Measurements from ENCODE around the gene FOCAD.

The FOCAD gene, protein sequence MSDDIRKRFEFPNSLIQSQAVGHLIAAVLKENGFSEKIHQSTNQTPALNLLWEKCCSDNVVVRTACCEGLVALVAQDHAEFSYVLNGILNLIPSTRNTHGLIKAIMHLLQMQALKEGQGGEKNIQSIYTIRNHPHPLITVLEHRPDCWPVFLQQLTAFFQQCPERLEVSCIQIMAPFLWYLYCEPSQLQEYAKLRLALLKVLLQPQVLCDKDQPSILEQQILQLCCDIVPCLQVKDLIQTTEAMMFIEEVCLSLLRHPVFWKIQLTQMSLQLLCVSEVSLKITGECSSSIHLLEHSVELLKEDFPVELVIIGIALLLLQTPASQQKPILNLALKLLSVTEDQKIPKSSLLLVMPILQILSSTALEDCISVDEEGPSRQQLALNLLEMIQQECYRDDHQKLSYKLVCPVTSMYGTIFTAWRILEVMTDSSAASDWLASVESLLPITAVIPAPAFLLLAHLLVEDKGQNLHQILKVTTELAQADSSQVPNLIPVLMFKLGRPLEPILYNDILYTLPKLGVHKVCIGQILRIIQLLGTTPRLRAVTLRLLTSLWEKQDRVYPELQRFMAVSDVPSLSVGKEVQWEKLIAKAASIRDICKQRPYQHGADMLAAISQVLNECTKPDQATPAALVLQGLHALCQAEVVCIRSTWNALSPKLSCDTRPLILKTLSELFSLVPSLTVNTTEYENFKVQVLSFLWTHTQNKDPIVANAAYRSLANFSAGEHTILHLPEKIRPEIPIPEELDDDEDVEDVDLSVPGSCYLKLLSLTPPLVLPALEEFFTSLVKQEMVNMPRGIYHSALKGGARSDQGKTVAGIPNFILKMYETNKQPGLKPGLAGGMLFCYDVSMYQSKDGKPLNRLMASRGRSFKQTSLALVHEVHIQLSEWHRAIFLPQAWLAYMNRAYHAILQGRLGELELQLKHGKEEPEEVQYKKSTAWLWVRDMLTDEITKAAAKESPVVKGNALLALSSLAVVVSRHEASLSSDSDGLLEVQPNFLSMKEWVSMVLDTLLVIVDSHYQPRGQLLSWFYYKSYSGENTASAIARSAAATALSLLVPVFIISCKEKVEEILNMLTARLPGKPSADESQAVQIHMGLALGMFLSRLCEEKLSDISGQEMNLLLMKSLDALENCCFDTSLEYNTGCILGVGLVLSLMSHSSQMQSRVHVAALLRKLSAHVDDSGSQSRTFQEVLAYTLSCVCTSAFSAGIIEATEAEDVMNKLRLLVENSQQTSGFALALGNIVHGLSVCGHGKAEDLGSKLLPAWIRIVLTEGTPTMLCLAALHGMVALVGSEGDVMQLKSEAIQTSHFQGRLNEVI (N-terminal part only)

DNA sequence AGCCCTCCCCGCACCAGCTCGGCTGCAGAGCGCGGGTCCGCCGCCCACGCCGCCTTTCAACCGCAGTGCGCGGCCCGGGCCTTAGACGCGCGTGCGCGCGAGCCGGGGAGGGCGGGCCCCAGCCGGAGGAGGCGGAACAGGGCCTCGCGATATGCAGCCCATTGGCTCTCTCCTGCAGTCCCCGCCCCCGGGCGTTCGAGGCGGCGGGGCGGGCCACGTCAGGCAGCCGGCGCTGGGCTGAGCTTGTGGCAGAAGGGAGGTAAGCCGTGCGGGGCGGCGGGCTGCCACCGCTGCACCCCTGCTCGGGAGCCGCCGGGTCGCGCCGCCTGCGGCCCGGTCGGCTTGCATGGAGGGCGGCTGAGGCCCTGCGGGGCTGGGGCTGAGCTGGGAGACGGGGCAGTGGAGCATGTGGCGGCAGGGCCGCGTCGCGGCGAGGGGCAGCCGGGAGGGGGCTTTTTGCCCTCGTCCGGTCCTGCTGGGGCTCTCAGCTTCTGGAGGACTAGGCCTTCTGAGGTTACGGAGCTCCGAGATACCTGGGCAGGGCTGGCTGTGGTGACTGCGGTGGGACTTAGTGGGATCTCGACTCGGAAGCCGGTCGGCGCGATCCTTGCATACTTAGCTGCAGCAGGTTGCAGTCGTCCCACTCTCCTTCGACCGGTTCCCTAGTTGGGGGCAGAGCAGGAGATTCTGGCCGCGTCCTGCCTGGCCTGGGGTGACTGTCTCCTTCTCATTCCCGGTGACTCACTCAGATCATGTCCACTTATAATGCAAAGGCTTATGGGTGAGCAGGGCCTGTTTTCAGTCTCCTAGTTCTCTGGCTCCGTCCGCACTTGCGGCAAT is at the start of gene FOCAD:
TSS of gene FOCAD (plus strand) at position 225 of the 840 bp plus-strand sequence. CDS start 31,095 bp downstream, outside the sequence.
- DNase-seq (ENCODE audit: low spot score in 2 of 2) (peak; percentile 91 to 94), ATAC-seq (replicated peaks; ENCODE audit: extremely low read depth, poor library complexity, severe bottlenecking) (peak; percentile 99)
- Mint-ChIP-seq H3K4me1 (peaks cover 16% of the 10 kb centered on the region), H3K9me3 (no peaks in the 10 kb centered on the region), H3K27ac (ENCODE audit: low read depth) (no peak within 1 kb of the TSS), H3K36me3 (ENCODE audit: insufficient read depth) (peaks cover 2% of the 10 kb centered on the region), H3K4me3 (peak within 1 kb of the TSS; percentile 82), H3K27me3 (no peaks in the 10 kb centered on the region)

DNA sequence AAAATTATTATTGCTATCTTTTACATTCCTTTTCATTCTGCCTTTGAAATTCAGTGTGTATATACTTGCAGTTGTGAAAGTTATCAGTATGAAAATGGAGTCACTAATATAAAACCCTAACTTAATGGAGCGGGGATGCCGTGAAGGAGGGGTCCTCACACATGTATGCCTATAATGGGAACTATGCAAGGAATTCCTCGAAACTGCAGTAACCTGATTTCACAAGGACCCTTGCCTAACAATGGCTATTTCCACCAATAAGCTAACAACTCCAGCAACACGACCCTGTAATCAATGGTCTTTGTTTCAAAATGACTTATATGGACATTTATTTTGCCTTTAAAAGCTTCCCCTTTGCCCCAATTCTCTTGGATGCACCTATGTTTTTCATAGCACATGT is 49.2 kb upstream of the FOCAD start:
- no peak for ATAC-seq (replicated peaks; ENCODE audit: extremely low read depth, poor library complexity, severe bottlenecking)
- no peaks in the 10 kb centered on the region for H3K9me3 Mint-ChIP-seq
- H3K27ac Mint-ChIP-seq (ENCODE audit: low read depth) = no peak overlapping the region
- DNase-seq (ENCODE audit: low spot score in 2 of 2) = no peak
- no peaks in the 10 kb centered on the region for H3K36me3 Mint-ChIP-seq (ENCODE audit: insufficient read depth)
- no peaks in the 10 kb centered on the region for H3K4me1 Mint-ChIP-seq
- no peak overlapping the region for H3K4me3 Mint-ChIP-seq
- H3K27me3 Mint-ChIP-seq = peaks cover 37% of the 10 kb centered on the region

DNA sequence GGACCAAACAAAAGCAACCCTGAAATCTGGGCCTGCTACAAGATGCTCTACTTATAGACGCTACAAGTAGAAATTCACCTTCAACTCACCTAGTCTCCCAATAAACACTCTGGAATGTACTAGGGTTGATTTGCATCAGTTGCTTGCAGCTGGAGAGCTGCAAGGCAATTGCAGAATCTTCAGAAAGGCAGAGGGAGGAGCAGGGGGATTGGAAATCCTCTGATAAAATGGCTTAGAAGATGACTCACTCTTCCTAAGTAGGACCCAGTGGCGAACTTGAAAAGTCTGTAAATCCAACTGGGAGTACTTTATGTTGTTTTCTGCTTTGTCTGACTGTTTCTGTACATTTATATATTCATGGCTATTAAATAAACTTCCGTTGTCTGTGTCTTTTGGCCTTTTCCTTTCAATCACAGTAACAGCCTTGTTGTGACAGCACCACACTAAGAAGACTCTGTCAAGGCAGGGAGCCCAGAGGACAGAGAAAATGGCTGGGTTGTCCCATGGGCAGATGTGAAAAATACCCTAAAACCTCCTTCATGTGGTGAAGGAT is 47.1 kb upstream of the FOCAD start:
- Mint-ChIP-seq H3K9me3 (no peaks in the 10 kb centered on the region), H3K36me3 (ENCODE audit: insufficient read depth) (peaks cover 2% of the 10 kb centered on the region), H3K4me1 (peaks cover 10% of the 10 kb centered on the region), H3K27me3 (peaks cover 19% of the 10 kb centered on the region), H3K4me3 (no peak overlapping the region), H3K27ac (ENCODE audit: low read depth) (no peak overlapping the region)
- DNase-seq (ENCODE audit: low spot score in 2 of 2) = no peak
- ATAC-seq (replicated peaks; ENCODE audit: extremely low read depth, poor library complexity, severe bottlenecking) = no peak

DNA sequence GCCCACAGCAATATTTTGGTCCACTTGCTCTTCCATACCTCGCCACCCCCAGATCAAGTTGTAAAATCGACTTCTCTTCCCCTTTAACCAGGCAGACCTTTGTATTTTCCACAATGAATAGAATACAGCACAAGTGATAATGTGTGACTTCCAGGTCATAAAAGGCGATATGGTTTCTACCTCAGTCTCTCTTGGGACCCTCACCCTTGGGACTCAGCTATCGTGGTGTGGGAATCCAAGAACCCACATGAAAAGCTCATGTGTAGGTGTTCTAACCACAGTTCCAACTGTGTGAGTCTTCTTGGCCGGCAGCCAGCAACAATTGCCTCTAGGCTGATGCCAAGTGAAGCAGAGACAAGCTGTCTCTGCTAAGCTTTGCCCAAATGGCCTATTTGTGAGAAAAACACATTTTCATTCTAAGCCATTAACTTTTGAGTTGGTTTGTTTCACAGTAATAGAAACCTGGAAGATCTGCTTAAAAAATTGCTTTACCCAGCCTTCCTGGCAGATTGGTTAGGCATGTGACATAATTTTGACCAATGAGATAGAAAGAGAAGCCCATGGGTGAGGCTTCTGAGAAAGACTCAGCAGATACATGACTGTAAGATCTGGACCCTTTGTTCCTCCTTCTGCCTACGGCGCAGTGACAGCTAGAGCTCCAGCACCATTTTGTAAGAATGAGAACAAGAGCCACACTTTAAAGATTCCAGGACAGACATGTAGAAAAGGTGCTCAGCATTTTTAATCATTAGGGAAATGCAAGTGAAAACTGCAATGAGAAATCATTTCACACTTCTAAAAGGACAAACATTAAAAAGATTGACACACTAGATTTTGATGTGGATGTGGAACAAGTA is 43.5 kb upstream of the FOCAD start:
- no peak overlapping the region for H3K27ac Mint-ChIP-seq (ENCODE audit: low read depth)
- H3K4me3 Mint-ChIP-seq = no peak overlapping the region
- ATAC-seq (replicated peaks; ENCODE audit: extremely low read depth, poor library complexity, severe bottlenecking) (peak; percentile 86), DNase-seq (ENCODE audit: low spot score in 2 of 2) (peak; percentile 47 to 51)
- H3K27me3 Mint-ChIP-seq = peaks cover 15% of the 10 kb centered on the region
- H3K36me3 Mint-ChIP-seq (ENCODE audit: insufficient read depth) = peaks cover 2% of the 10 kb centered on the region
- no peaks in the 10 kb centered on the region for H3K9me3 Mint-ChIP-seq
- H3K4me1 Mint-ChIP-seq = peaks cover 10% of the 10 kb centered on the region

DNA sequence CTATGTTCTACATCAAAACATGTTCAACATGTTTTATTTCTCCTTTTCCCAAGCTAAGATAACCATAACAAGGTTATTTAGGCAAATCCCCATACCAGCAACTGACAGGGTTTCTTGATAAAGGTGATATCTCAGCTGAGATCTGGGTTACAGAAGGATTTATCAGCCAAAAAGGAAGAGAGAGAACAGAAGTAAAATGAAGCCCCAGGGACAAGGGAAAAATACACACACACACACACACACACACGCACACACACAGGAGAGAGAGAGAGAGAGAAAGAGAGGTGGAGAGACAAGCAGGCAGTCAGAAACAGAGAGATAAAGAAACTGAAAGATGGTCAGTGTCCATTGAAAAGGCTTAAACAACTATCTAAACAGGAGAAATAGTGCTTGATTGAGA is 42.0 kb upstream of the FOCAD start:
- Mint-ChIP-seq H3K27ac (ENCODE audit: low read depth) (no peak overlapping the region), H3K9me3 (no peaks in the 10 kb centered on the region), H3K4me1 (peaks cover 10% of the 10 kb centered on the region), H3K4me3 (no peak overlapping the region), H3K27me3 (peaks cover 17% of the 10 kb centered on the region), H3K36me3 (ENCODE audit: insufficient read depth) (peaks cover 2% of the 10 kb centered on the region)
- no peak for DNase-seq (ENCODE audit: low spot score in 2 of 2)
- ATAC-seq (replicated peaks; ENCODE audit: extremely low read depth, poor library complexity, severe bottlenecking) = no peak

DNA sequence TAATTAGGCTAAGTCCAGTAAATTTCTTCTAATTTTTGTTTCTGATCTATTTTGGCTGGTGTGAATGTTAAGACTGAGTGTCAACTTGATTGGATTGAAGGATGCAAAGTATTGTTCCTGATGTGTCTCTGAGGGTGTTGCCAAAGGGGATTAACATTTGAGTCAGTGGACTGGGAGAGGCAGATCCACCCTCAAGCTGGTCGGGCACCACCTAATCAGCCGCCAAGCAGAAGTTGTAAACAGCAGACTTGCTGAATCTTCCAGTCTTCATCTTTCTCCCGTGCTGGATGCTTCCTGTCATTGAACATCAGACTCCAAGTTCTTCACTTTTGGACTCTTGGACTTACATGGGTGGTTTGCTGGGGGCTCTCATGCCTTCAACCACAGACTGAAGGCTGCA is 40.4 kb upstream of the FOCAD start:
- H3K9me3 Mint-ChIP-seq = no peaks in the 10 kb centered on the region
- no peak overlapping the region for H3K27ac Mint-ChIP-seq (ENCODE audit: low read depth)
- no peak overlapping the region for H3K4me3 Mint-ChIP-seq

DNA sequence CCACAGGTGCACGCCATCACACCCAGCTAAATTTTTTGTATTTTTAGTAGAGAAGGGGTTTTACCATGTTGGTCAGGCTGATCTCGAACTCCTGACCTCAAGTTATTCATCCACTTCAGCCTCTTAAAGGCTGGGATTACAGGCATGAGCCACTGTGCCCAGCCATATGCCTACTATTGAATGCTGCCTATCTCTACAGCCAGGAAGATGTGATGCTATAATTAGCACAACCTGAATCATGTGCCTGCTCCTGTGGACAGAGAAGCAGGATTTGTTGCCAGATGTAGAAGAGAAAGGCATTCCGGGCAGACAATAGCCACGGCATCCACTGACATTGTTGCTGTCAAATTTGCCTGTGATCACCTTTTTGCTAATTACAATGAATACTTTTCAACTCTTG is 37.4 kb upstream of the FOCAD start:
- no peaks in the 10 kb centered on the region for H3K9me3 Mint-ChIP-seq
- H3K4me3 Mint-ChIP-seq = no peak overlapping the region
- ATAC-seq (replicated peaks; ENCODE audit: extremely low read depth, poor library complexity, severe bottlenecking) = no peak
- H3K27ac Mint-ChIP-seq (ENCODE audit: low read depth) = no peak overlapping the region
- no peaks in the 10 kb centered on the region for H3K36me3 Mint-ChIP-seq (ENCODE audit: insufficient read depth)
- H3K27me3 Mint-ChIP-seq = peaks cover 23% of the 10 kb centered on the region
- DNase-seq (ENCODE audit: low spot score in 2 of 2) = no peak
- H3K4me1 Mint-ChIP-seq = no peaks in the 10 kb centered on the region

More for the DNA sequence above, 40.4 kb upstream of the FOCAD start:
- Mint-ChIP-seq H3K36me3 (ENCODE audit: insufficient read depth) (peaks cover 2% of the 10 kb centered on the region), H3K27me3 (peaks cover 14% of the 10 kb centered on the region), H3K4me1 (peaks cover 10% of the 10 kb centered on the region)
- DNase-seq (ENCODE audit: low spot score in 2 of 2) (no peak), ATAC-seq (replicated peaks; ENCODE audit: extremely low read depth, poor library complexity, severe bottlenecking) (no peak)

DNA sequence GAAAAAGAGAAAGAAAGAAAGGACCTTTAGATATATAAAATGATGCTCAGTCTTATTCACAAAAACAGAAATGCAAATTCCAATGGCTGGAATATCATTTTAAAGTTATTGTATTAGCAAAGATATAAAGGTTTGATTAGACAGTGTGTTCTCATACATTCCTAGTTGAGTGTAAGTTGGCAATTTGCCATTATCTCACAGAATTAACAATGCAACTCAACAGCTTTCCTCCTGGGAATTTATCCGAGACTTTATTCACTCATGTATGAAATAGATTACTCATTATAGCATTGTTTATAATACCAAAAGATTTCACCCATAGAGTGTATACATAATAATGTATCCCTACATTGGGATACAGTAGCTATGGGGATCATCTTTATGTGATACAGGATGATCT is 34.7 kb upstream of the FOCAD start:
- H3K9me3 Mint-ChIP-seq = no peaks in the 10 kb centered on the region
- peaks cover 23% of the 10 kb centered on the region for H3K27me3 Mint-ChIP-seq

DNA sequence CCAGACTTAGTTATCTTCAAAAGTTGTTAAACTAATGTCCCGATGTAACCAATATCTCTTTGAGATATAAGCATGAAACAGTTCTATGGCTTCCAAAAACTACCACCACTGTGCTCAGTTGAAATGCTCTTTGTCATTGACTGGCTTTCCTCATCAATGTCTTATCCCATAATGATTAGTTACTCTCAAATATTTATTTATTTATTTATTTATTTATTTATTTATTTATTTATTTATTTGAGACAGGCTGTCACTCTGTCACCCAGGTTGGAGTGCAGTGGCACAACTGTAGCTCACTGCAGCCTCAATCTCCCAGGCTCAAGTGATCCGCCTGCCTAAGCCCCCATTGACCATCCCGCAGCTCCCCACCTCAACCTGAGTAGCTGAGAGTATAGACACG is 33.7 kb upstream of the FOCAD start:
- DNase-seq (ENCODE audit: low spot score in 2 of 2) (no peak), ATAC-seq (replicated peaks; ENCODE audit: extremely low read depth, poor library complexity, severe bottlenecking) (no peak)
- no peak overlapping the region for H3K27ac Mint-ChIP-seq (ENCODE audit: low read depth)
- H3K9me3 Mint-ChIP-seq = no peaks in the 10 kb centered on the region
- peaks cover 23% of the 10 kb centered on the region for H3K27me3 Mint-ChIP-seq
- no peaks in the 10 kb centered on the region for H3K4me1 Mint-ChIP-seq
- no peaks in the 10 kb centered on the region for H3K36me3 Mint-ChIP-seq (ENCODE audit: insufficient read depth)
- no peak overlapping the region for H3K4me3 Mint-ChIP-seq

More for the DNA sequence above, 34.7 kb upstream of the FOCAD start:
- DNase-seq (ENCODE audit: low spot score in 2 of 2) (no peak), ATAC-seq (replicated peaks; ENCODE audit: extremely low read depth, poor library complexity, severe bottlenecking) (no peak)
- Mint-ChIP-seq H3K36me3 (ENCODE audit: insufficient read depth) (no peaks in the 10 kb centered on the region), H3K27ac (ENCODE audit: low read depth) (no peak overlapping the region), H3K4me3 (no peak overlapping the region), H3K4me1 (no peaks in the 10 kb centered on the region)

DNA sequence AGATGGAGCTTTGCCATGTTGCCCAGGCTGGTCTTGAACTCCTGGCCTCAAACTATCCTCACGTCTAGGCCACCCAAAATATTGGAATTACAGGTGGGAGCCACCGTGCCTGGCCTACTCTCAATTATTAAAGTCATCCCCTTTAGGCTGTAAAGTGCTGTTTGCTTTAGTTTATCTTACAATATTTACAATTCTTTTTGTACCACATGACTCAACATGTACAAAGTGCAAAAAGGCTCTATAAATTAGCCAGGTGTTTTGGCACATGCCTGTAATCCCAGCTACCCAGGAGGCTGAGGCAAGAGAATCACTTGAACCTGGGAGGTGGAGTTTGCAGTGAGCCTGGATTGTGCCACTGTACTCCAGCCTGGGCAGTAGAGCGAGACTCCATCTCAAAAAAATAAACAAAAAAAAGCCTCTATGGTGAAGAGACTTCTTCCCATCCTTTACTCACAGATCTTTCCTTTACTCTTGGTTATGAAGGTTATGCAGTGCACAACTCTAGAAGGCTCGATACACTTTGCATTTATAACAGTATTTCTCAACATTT is 33.2 kb upstream of the FOCAD start:
- no peaks in the 10 kb centered on the region for H3K36me3 Mint-ChIP-seq (ENCODE audit: insufficient read depth)
- DNase-seq (ENCODE audit: low spot score in 2 of 2) (no peak), ATAC-seq (replicated peaks; ENCODE audit: extremely low read depth, poor library complexity, severe bottlenecking) (no peak)
- H3K4me1 Mint-ChIP-seq = no peaks in the 10 kb centered on the region
- H3K27ac Mint-ChIP-seq (ENCODE audit: low read depth) = no peak overlapping the region
- peaks cover 23% of the 10 kb centered on the region for H3K27me3 Mint-ChIP-seq
- no peaks in the 10 kb centered on the region for H3K9me3 Mint-ChIP-seq
- H3K4me3 Mint-ChIP-seq = no peak overlapping the region

Data from central memory CD8-positive, alpha-beta T cell (primary cell).